ENCODE data around the gene FOLR2.
A peak's percentile ranks its signal among the peaks of the same experiment; 100 is the strongest.
"Not testable (repeated sequence)": the region's sequence is repeated elsewhere in the genome, so short reads cannot be mapped to it uniquely, and the experiment has no call there.

The FOLR2 gene

DNA sequence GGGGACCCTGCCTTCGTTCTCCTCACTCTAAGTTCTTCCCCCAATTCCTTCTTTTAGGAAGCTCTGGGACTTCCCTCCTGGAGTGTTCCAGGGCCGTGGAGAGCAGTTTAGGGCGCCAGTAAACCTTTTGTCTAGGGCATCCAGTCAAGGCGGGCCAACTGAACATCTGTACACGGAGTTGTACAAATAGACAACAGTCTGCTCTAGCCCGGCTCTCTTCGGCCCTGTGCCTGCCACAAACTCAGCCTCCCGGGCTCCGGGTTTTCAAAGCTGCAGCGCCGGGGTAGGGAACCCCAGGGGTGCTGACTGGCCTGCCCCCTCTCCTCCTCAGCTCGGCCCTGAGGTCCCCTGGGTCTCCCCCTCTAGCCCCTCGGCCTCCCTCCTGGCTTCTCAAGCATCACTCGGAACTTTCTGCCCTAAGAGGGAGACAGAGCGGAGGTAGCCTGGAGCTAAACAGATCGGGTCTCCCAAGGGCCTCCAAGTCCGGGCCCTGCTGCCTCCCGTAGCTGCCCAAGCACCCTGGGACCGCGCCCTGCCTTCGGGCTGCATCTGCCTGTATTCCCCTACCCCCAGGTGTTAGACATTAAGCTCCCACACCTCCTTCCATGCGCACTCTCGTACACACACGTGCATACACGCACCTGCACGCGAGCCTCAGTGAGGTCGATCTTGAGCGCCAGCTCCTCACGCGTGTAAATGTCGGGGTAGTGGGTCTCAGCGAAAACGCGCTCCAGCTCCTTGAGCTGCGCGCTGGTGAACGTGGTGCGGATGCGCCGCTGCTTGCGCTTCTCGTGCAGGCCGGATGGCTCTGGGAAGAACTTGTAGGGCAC lies 24.1 kb downstream of the FOLR2 start:
- FAIRE-seq (no peak), DNase-seq (ENCODE audit: low spot score) (no peak)

DNA sequence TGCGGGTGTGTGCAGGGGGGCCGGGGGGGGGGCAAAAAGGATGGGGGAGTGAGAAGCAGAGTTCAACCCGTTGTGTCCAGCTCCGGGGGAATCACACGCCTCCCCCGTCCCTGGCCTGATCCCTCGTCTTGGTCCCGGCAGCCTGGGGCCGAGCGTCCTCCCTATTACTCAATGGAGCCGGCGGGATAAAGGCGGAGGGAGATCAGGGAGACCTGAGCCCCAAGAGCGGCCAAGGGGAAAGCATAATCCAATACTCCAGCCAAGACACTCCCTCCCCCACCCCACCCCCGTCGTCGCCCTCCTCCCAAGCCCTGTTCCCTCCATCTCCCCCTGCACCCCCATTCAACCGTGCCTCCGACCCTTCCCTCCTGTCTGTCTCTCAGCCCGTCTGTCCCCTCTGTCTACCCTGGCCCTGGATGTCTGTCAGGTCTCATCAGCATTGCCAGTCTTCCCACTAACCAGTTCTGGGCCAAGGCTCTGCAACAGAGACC lies 24.7 kb downstream of the FOLR2 start:
- DNase-seq (ENCODE audit: low spot score) (no peak), FAIRE-seq (no peak)

DNA sequence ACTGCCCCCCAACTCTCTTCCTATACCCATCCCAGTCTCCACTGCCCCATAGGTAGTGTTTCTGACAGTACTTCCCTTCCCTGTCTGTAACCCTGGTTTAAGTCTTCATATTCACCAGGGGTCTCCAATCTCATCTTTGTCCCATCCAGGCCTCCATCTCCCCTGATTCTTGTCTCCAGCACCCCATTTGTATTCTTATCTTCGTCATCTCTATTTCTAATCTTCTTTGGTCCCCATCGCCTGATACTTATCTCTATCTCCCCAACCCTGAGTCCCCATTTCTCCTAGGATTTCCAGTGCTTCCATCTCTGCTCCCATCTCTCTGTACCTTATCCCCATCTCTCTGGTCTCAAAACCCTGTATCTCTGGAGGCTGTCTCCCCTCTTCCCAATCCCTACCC lies 25.5 kb downstream of the FOLR2 start:
- no peak for FAIRE-seq
- DNase-seq (ENCODE audit: low spot score) = no peak

DNA sequence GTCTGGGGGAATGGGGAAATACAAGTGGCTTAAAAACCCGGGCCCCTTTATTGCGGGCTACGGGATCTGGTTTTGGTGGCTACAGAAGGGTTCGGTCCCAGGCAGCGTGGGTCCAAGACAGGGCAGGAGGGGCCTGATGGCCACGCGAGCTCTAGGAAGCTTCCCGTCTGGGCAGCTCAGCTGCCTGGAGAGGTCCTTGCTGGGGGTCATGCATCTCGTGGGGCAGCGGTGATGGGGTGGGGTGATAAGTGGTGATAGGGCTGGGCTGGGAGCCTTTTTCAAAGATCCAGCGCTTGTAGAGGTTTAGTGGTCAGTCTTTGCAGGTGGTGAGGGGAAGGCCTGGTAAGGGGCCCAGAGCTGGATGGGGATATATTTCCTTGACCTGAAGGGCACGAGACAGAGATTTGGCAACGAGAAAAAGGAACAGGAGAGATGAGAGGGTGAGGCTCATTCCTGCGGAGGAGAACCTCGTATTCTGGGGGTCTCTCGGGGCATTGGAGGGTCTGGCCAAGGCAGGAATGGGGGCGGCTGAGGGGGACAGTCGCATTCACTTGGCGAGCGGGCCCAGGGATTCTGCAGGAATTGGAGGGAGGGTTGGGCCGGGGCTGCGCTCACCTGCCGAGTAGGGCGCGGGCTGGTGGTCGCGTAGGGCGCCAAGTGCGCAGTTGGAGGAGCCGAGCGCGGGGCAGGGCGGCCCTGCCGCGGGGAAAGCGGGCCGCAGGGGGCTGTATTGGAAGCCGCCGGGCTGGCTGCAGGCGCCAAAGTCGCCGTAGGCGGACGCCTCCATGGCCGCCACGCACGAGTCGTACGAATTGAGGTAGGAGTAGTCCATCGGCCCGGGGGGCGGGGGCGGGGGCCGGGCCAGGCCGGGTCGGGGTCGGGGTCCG lies 26.8 kb downstream of the FOLR2 start:
- DNase-seq (ENCODE audit: low spot score) = no peak
- no peak for FAIRE-seq

DNA sequence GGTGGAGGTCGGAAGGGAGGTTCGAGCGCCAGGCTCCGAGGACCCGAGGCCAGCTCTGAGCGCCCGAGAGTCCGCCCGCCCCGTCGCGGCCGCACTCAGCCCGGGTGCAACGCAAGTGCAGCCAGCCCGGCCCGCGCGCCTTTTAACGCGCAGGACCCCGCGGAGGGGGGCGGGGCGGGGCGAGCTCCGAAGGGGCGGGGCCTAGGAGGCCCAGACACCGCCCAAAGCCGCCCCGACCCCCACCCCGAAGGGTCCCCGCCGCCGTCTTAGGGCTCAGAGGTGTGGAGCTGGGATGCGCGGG lies 27.4 kb downstream of the FOLR2 start, which contains the start of gene PHOX2A:
Gene PHOX2A, minus strand, starts transcription at position 117 of the 301 bp plus-strand sequence. CDS start 172 bp downstream, outside the sequence.
- FAIRE-seq (no peak), DNase-seq (ENCODE audit: low spot score) (no peak)

DNA sequence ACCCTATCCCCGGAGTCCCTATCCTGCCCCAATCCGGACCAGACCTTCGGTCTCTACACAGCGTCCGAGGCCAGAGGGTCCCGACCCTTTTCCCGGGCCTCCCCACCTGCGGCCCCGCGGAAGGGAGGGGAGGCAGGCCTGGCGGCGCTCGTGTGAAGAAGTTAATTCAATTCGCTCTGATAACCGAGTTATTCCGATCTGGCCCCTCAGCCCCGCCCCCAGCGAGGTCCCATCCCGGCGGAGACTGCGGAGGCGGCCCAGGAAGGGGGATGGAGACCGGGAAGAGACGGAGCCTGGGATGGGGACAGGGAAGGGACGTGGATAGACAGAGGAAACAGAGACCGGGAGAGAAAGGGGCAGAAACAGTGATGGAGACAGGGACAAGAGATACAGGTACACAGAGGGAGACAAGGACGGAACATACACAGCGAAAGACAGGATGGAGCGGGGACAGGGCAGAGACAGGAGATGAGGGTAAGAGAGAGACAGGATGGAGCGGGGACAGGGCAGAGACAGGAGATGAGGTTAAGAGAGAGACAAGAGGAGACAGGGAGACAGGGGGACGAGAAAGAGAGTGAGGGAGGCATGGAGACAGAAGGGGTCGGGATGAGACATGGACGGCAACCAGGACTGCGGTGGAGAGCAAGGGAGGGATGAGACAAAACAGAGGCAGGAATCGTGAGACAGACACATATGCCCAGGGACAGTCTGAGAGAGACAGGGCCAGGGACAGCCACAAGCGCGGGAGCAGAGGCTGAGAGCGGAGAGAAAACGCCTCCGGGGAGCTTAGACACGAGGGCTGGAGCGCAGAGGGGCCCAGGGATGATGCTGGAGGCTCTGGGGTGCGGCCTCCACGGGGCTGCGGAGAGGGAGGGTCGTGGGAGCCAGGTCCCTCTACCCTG lies 28.0 kb downstream of the FOLR2 start:
- no peak for DNase-seq (ENCODE audit: low spot score)
- FAIRE-seq = no peak

DNA sequence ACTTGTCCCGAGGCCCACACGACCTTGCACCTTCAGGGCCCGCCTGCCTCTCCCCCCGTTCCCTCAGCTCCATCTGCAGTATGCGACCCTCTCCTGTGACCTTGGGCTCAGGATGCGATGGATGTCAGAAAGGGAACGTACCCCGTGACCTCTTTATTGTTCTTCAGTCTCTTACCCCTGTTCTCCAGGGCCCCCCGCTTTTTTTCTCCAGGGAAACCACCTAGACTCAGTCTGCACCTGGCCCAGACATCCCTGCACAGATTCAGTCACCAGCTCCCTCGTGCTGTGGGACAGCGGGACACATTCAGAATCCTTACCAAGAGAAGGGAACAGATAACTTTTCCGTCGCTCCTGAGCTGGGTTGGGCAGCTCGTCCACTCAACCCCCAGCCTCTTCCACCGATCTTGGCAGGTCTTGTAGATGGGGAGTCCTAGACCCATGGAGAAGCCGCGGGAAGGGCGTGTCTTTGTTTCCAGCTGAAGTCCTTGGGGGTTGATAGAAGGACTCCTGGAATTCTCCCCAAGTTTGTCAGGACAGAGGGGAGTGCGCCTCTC lies 28.7 kb downstream of the FOLR2 start:
- FAIRE-seq = no peak
- DNase-seq (ENCODE audit: low spot score) = no peak

DNA sequence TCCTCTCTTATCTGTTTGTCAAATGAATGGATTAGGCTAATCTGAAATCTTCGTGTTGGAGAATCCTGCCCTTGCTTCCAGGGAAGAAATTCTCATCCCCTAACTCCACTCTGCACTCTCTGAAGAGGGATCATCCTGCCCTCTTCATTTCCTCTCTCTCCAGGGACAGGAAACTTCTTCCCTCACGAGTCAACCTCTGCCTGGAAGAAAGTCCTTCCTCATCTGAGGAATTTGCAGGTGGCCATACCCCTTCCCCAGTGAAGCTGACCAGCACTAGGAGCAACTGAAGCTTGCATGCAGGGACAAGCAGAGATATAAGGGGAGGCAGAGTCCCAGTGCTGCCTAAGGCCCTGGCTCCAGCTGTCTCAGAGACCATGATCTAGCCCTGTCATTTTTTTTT lies 31.0 kb downstream of the FOLR2 start:
- DNase-seq (ENCODE audit: low spot score) (no peak), FAIRE-seq (no peak)

DNA sequence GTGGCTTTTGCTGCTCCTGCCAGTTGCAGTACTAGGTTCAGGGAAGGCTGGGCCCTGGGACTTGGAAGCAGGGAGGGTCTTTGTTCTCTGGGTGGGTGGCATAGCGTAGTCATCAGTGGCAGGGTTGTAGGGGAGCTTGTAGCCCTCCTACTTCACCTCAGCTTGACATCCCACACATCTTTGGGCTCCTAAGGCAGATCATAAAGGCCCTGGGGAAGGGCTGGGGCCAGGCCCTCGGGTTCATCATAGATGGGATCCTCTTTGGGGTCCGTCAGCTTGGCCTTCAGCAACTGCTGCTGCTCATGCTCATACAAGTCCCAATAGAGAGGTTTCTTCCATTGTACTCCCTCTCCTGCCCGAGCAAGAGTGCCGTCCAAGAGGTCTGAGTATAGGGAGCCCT lies 33.4 kb downstream of the FOLR2 start:
- no peak for DNase-seq (ENCODE audit: low spot score)
- no peak for FAIRE-seq

DNA sequence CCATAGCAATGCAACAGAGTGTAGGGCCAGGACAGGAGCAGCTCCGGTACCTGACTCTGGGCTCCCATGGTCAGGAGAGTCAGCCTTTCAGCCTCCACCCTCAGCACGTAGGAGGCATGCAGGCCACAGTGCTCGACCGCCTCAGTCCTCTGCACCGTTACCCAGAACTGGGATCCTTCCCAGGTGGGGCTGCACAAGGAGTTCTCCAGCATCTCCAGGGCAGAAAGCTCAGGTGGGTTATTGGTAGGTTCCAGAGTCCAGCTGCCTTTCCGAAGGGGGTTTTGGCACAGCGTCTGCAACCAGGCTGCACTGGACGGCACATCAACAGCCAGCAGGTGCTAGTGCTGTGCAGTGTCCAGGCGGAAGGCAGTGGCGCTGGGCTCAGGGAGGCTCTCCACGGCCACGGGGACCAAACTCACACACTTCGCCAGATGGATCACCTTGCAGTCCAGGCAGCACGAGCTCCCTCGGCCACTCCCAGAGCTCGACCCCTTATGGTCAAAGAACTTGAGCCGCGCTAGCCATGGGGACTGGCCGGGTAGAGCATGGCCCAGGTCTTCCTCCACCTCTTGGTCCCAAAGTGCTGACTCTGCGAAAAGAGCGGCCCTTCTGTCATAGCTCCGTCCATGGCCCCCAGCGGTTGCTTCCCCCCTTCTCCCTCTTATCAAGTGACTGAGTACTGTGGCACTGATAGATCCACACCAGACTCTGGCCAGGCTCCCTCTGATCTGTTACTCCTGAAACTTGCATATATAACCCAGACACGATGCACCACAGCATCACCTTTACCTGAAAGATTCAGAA lies 34.3 kb downstream of the FOLR2 start:
- FAIRE-seq = no peak
- DNase-seq (ENCODE audit: low spot score) = no peak

DNA sequence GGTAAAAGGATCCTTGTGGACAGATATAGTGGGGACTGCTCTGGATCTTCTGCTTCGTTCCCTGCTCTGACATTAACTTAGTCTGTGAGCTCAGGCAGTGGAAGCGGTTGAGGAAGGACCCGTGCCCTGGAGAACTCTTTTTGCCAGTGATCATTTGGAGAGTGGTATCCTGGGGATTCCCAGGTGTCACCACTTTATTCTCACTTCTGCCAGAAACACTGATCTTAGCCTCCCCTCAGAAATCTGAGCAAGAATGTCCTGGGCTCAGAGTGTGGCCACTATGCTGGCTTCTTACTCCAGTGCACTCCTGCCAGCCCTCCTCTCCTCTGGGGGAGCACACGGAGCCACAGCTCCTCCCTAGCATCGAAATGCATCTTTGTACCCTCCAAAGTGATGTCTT lies 35.0 kb downstream of the FOLR2 start:
- no peak for DNase-seq (ENCODE audit: low spot score)
- FAIRE-seq = no peak

DNA sequence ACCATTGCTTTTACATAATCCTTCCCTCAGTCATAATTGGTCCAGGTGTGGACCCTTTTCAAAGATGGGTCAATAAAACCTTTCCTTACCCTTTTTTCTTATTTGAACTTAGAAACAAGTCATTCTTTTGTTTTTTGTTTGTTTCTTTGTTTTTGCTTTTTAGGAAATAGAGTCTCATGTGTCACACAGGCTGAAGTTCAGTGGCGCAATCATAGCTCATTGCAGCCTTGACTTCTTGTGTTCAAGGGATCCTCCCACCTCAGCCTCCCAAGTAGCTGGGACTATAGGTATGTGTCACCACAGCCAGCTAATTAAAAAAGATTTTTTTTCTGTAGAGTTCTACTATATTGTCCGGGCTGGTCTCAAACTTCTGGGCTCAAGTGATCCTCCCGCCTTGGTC lies 36.8 kb downstream of the FOLR2 start:
- DNase-seq (ENCODE audit: low spot score) = no peak
- FAIRE-seq = no peak

DNA sequence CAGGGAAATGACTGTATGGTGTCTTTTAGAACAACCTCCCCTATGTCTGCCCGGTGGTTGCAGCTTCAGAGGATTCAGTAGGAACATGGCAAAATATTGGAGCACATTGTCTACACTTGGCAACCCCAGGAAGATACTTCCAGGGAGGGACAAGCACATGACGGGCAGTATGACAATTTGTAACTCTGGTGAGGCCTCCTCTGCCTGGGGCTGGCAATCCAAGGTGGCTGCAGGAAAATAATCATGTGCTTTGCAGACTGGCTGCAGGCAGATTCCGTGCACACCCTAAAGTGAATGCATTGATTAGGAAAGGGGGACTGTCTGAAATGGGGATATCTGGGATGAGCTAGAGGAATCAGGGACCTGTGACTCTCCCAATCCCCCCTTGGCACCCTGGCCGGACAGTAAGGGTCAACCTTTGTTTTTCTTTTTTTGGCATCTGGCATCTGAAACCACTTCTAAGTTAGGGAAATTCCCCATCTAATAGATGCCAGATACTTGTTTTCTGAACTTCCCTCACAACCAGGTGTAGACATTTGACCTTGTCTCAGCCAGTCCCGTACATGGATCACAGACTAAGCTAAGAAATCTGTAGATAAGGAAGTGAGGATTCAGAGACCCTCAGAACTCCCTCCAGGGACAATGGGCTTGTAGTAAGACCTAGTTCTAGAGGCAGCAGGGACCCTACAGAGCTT lies 37.9 kb downstream of the FOLR2 start:
- DNase-seq (ENCODE audit: low spot score) (no peak), FAIRE-seq (no peak)

DNA sequence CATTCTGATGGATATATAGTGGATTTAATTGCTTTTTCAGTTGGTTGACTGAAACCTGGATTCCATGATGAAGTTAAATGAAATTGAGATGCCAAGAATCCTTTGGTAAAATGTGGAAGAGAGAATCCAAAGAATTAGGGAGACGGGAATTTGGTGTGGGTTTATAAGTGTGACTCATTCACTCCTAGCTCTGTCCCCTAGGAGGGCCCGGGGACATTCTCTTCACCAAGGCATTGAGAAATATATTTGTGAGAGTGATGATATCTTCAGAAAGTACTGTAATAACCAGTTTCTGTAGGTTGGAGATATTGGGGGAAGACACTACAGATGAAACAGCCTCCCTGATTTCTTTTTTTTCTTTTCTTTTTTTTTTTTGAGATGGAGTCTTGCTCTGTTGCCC lies 41.0 kb downstream of the FOLR2 start:
- DNase-seq (ENCODE audit: low spot score) = no peak
- no peak for FAIRE-seq

DNA sequence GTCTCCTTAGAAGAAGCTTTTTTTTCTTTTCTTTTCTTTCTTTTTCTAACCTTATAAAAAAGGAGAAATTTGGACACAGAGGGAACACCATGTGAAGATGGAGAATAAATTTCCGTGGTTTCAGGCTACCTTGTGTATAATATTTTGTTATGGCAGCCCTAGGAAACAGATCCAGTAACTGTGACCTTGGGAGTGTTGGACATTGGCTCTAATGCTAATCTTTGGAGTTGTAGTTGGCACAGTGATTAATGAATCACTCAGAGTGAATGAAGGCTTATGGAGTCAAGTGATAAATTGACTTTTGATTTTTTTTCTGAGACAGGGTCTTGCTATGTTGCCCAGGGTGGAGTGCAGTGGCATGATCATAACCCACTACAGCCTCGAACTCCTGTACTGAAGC lies 42.9 kb downstream of the FOLR2 start:
- FAIRE-seq (no peak), DNase-seq (ENCODE audit: low spot score) (no peak)

DNA sequence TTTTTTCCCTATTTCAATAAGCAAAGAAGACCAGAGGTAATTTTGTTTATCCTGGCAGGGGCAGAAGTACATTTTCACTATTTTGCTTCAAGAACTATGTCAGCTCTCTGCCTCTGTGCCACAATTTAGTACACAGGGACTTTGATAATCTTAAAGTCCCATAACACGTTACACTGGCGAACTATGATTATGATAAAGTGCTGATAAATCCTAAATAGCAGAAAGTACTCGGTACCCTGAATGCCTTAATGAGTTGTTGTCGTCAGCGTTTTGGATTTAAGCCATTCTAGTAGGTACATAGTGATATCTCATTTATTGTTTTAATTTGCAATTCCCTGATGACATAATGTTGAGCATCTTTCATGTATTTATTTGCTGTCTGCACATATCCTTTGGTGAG lies 44.0 kb downstream of the FOLR2 start:
- DNase-seq (ENCODE audit: low spot score) (no peak), FAIRE-seq (no peak)

DNA sequence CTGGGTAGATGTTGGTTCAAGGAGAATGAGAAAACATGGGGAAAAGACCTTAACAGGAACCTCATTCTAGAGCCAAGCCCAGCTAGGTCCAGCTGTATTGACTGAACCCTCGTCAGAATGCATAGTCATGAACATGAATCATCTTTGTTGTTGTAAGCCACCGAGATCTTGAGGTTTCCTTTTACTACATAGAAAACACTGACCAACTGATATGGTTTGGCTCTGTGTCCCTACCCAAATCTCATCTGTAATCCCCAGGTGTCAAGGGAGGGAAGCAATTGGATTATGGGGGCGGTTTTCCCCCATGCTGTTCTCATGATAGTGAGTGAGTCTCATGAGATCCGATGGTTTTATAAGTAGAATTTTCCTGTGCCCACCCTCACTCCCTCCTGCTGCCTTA lies 46.8 kb downstream of the FOLR2 start:
- DNase-seq (ENCODE audit: low spot score) (peak; percentile 13), FAIRE-seq (no peak)

DNA sequence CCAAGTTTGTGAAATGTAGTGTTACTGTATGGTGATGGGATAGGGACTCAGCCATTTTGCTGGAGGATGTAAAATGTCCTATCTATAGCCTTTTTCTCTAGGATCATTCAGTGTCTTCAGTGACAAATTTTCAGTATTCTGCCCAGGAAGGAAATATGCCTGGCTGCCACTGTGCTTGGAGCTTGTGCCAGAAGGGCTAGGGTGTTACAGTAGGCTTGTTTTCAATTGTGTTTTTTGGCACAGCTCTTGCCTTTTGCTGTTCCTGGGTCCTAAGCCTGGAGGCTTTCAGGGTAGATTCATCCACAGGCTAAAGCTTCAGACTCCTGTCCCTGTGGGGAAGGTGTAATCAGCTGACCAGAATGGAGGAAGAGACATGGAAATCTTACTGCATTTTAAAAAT lies 49.4 kb downstream of the FOLR2 start:
- no peak for FAIRE-seq

DNA sequence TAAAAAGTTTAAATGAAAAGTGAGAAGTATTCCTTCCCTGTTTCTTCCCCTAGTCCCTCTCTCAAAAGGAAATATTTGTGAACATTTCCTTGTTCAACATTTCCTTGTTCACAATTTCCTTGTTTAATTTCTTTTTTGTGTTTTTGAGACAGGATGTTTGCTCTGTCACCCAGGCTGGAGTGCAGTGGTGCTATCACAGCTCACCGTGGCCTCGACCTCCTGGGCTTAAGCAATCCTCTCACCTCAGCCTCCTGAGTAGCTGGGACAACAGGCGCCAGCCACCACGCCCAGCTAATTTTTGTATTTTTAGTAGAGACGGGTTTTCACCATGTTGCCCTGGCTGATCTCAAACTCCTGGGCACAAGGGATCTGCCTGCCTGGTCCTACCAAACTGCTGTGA lies 50.4 kb downstream of the FOLR2 start:
- not testable (repeated sequence) for DNase-seq (ENCODE audit: low spot score); FAIRE-seq

More for the DNA sequence above, 49.4 kb downstream of the FOLR2 start:
- no peak for DNase-seq (ENCODE audit: low spot score)

Measured in RCC 7860 (cell line).